HCT116 (cell line): ENCODE measurements around the gene TTR. TPM values are rescaled to one million over a fixed set of nuclear protein-coding genes. Genes with fewer than 3 reads are reported as not detected.

Experiments
- ATAC-seq: fragments of 200-7000 bp; cut with Tn5 transposase; 2 replicates; pipeline ENCODE4 v1.9.1; 2020; ENCODE audit warnings: mild to moderate bottlenecking, moderate library complexity
- BruUV-seq: library from RNA; stranded (reverse); fragments of 400-500 nt; replicated peaks from 2 replicates; lab custom pipeline; 2021; lab: Mats Ljungman, UMichigan
- CTCF ChIA-PET: fragments of 300-600 bp; sonication (Branson Sonifier 250); formaldehyde crosslinking; loops from one replicate; lab custom pipeline; 2021; ENCODE audit warnings: antibody characterized with exemption; lab: Charles Lee
- POLR2A ChIA-PET: fragments of 300-600, 350-600 bp; sonication (Branson Sonifier 250); formaldehyde crosslinking; loops from one replicate; lab custom pipeline; 2021; ENCODE audit warnings: antibody characterized with exemption; lab: Charles Lee
- RAD21 ChIA-PET, 2 experiments: fragments of 300-600 bp; sonication (Branson Sonifier 250); formaldehyde crosslinking; loops; one replicate each; lab custom pipeline; 2023; ENCODE audit warnings: low total read pairs in 2 of 2; ENCODE audit not compliant: uncharacterized antibody in 2 of 2, unreplicated experiment in 2 of 2, low non-redundant PET in 1 of 2; lab: Charles Lee
- DNase-seq: peaks from one replicate; pipeline ENCODE4 v3.0.0-alpha.2; 2010; ENCODE audit warnings: low read depth, low spot score
- H2AFZ ChIP-seq: fragments of 200-600 bp; shearing (Covaris generic), sonication (generic); 2 replicates; pipeline ENCODE4 v1.6.1; 2017; ENCODE audit warnings: low read depth, mixed run types, mixed read lengths, antibody characterized with exemption, low read length; ENCODE audit not compliant: poor library complexity, severe bottlenecking
- H3K27ac ChIP-seq: 2 replicates; pipeline ENCODE4 v1.5.1; 2012; ENCODE audit warnings: low read depth, low read length
- H3K27me3 ChIP-seq: fragments of 200-600 bp; sonication (generic); 2 replicates; pipeline ENCODE4 v1.6.1; 2016; ENCODE audit warnings: mixed run types, low read length, mixed read lengths; ENCODE audit not compliant: insufficient read depth
- H3K36me3 ChIP-seq, 2 experiments: fragments of 200-500 bp in 1 of 2; fragments of 200-600 bp in 1 of 2; sonication (Bioruptor generic) in 1 of 2; sonication (generic) in 1 of 2; 2 replicates each; pipeline versions ENCODE4 v1.5.1 to v1.6.1; 2014 to 2016; ENCODE audit warnings: low read length in 2 of 2, inconsistent platforms in 1 of 2, mixed read lengths in 1 of 2, mixed run types in 1 of 2; ENCODE audit not compliant: insufficient read depth in 2 of 2, control insufficient read depth in 1 of 2
- H3K4me1 ChIP-seq, 2 experiments: fragments of 200-600 bp in 1 of 2; sonication (generic) in 1 of 2; 2 replicates each; pipeline versions ENCODE4 v1.5.1 to v1.6.1; 2012 to 2017; ENCODE audit warnings: low read length in 2 of 2, inconsistent platforms in 1 of 2, mild to moderate bottlenecking in 1 of 2, mixed read lengths in 1 of 2, mixed run types in 1 of 2, moderate library complexity in 1 of 2; ENCODE audit not compliant: insufficient read depth in 2 of 2, control insufficient read depth in 1 of 2
- H3K4me2 ChIP-seq: fragments of 200-600 bp; sonication (generic); 2 replicates; pipeline ENCODE4 v1.6.1; 2017; ENCODE audit warnings: mixed run types, low read length, mixed read lengths
- H3K4me3 ChIP-seq, 2 experiments: fragments of 200-600 bp in 1 of 2; sonication (generic) in 1 of 2; replicated peaks in 1 of 2; 2 replicates each; pipeline ENCODE4 v1.5.1; 2011 to 2016; ENCODE audit warnings: low read length in 2 of 2, control low read depth in 1 of 2, low read depth in 1 of 2, mild to moderate bottlenecking in 1 of 2, mixed read lengths in 1 of 2, mixed run types in 1 of 2
- H3K79me2 ChIP-seq: fragments of 200-600 bp; sonication (generic); 2 replicates; pipeline ENCODE4 v1.6.1; 2017; ENCODE audit warnings: mild to moderate bottlenecking, mixed run types, low read length, moderate library complexity, mixed read lengths; ENCODE audit not compliant: insufficient read depth
- H3K9ac ChIP-seq: fragments of 200-600 bp; sonication (generic); 2 replicates; pipeline ENCODE4 v1.6.1; 2016; ENCODE audit warnings: low read length, mixed read lengths
- H3K9me2 ChIP-seq: fragments of 200-600 bp; sonication (generic), shearing (Covaris generic); 2 replicates; pipeline ENCODE4 v1.6.1; 2017; ENCODE audit warnings: mixed run types, mild to moderate bottlenecking, moderate library complexity; ENCODE audit not compliant: insufficient read depth
- H3K9me3 ChIP-seq, 2 experiments: fragments of 200-500 bp in 1 of 2; fragments of 200-600 bp in 1 of 2; sonication (Bioruptor generic) in 1 of 2; sonication (generic) in 1 of 2; 2 replicates each; pipeline ENCODE4 v1.6.1; 2014 to 2017; ENCODE audit warnings: low read length in 2 of 2, mixed read lengths in 2 of 2, inconsistent platforms in 1 of 2, low read depth in 1 of 2, mild to moderate bottlenecking in 1 of 2, mixed run types in 1 of 2, moderate library complexity in 1 of 2; ENCODE audit not compliant: control insufficient read depth in 1 of 2, insufficient read depth in 1 of 2
- H4K20me1 ChIP-seq: fragments of 200-600 bp; sonication (generic), shearing (Covaris generic); 2 replicates; pipeline ENCODE4 v1.6.1; 2017; ENCODE audit warnings: mixed run types, mild to moderate bottlenecking, moderate library complexity; ENCODE audit not compliant: insufficient read depth
- ATF3 ChIP-seq: IDR thresholded peaks from 2 replicates; pipeline ENCODE4 v1.6.1; 2012
- CBX3 ChIP-seq: IDR thresholded peaks from 2 replicates; pipeline ENCODE4 v1.6.1; 2012; ENCODE audit warnings: low read depth
- CEBPB ChIP-seq: IDR thresholded peaks from 2 replicates; pipeline ENCODE4 v1.6.1; 2012; ENCODE audit warnings: low read depth
- CTCF ChIP-seq, 3 experiments: fragments of 200-600 bp in 1 of 3; sonication (generic) in 1 of 3; IDR thresholded peaks in 2 of 3; conservative IDR thresholded peaks in 1 of 3; 2 replicates each; pipeline ENCODE4 v1.5.1; 2012 to 2017; ENCODE audit warnings: low read depth in 2 of 3, low read length in 2 of 3, antibody characterized with exemption in 1 of 3, borderline replicate concordance in 1 of 3, control low read depth in 1 of 3, mild to moderate bottlenecking in 1 of 3, mixed read lengths in 1 of 3, mixed run types in 1 of 3, moderate library complexity in 1 of 3; ENCODE audit not compliant: insufficient read depth in 1 of 3
- ELF1 ChIP-seq: IDR thresholded peaks from 2 replicates; pipeline ENCODE4 v1.6.1; 2012; ENCODE audit warnings: low read depth, borderline replicate concordance
- JUND ChIP-seq: IDR thresholded peaks from 2 replicates; pipeline ENCODE4 v1.6.1; 2012
- RAD21 ChIP-seq: IDR thresholded peaks from 2 replicates; pipeline ENCODE4 v1.6.1; 2012; ENCODE audit warnings: low read depth, mild to moderate bottlenecking
- SIN3A ChIP-seq: IDR thresholded peaks from 2 replicates; pipeline ENCODE4 v1.6.1; 2012; ENCODE audit warnings: low read depth
- SRF ChIP-seq: IDR thresholded peaks from 2 replicates; pipeline ENCODE4 v1.6.1; 2012; ENCODE audit warnings: low read depth
- ZFX ChIP-seq: fragments of 450-650 bp; IDR thresholded peaks from 2 replicates; pipeline ENCODE4 v1.6.1; 2017
- intact Hi-C: fragments of 100-400 bp; cut with micrococcal nuclease; formaldehyde crosslinking; loops from 2 replicates; pipeline ENCODE4 v1.10.0; 2022
- total RNA-seq: library from RNA; stranded (reverse); gene quantifications from one replicate; pipeline ENCODE4 v1.2.1, GENCODE V29; 2021; ENCODE audit not compliant: unreplicated experiment

Gene TTR
- total RNA-seq, 1 experiment from 2014 or later, result 1.2 TPM

- H3K4me1 ChIP-seq, result no peaks in the 10 kb centered on the region
- no peaks in the 10 kb centered on the region for H4K20me1 ChIP-seq
- TF ChIP-seq RAD21, result peak; percentile 43
- TF ChIP-seq SIN3A, result no peak
- TF ChIP-seq ATF3, result no peak
- TF ChIP-seq ZFX, result no peak
- no peak for TF ChIP-seq SRF
- no peak for TF ChIP-seq JUND
- no peak for TF ChIP-seq CBX3
- TF ChIP-seq CEBPB, result no peak
- TF ChIP-seq CTCF (IDR thresholded peaks at IDR 0.05 in 2 of 3, conservative IDR thresholded peaks at IDR 0.05 in 1 of 3; ENCODE audit: borderline replicate concordance in 1 of 3, insufficient read depth in 1 of 3, low read depth in 2 of 3, low read length in 2 of 3), result peak in 2 of 3 experiments; percentile 22 to 30; a peak in 2 of 6 replicates
- no peak for TF ChIP-seq ELF1
- TF ChIP-seq, all 23 proteins: peak for 2
- intact Hi-C loops, result loop anchor here (2.0 kb wide), 1 partner anchor 593 kb away; no protein-coding TSS in a partner anchor
- no peaks in the 10 kb centered on the region for H3K27me3 ChIP-seq
- ATAC-seq, result no peak; the same call in 1 of the 2 replicates
- no peaks in the 10 kb centered on the region for H3K9me3 ChIP-seq
- no peaks in the 10 kb centered on the region for H3K36me3 ChIP-seq
- CTCF ChIA-PET, result interaction anchor here (0.6 to 2.3 kb wide), 18 partner anchors 12 to 596 kb away, joined by 3 to 17 read pairs (median 4); no protein-coding TSS in a partner anchor
- no peaks in the 10 kb centered on the region for H3K9me2 ChIP-seq
- no peak overlapping the region for H2AFZ ChIP-seq
- H3K79me2 ChIP-seq, result no peaks in the 10 kb centered on the region
- no peak overlapping the region for H3K27ac ChIP-seq
- no peak overlapping the region for H3K4me3 ChIP-seq
- no peak overlapping the region for H3K4me2 ChIP-seq
- BruUV-seq, result no TSS peak
- RAD21 ChIA-PET, result interaction anchor here in 1 of 2 experiments (0.6 to 1.5 kb wide), 2 partner anchors 134 to 139 kb away, joined by 3 to 8 read pairs; no protein-coding TSS in a partner anchor
- POLR2A ChIA-PET, result no interaction called here
- H3K9ac ChIP-seq, result no peak overlapping the region
- no peak for DNase-seq
Measured at GRCh38 chr18:31563778-31564177, 27.9 kb upstream of the TTR start.
